ENCODE results near the gene ANAPC15. TPM values are rescaled to one million over a fixed set of nuclear protein-coding genes. Genes with fewer than 3 reads are reported as not detected.
A peak's percentile ranks its signal among the peaks of the same experiment; 100 is the strongest.

ANAPC15 gene
- total RNA-seq, 1 donor: 24.5 TPM

GRCh38 chr11:72124046-72124445 is 11.6 kb upstream of the ANAPC15 start:
- TF ChIP-seq, protein P1, sequence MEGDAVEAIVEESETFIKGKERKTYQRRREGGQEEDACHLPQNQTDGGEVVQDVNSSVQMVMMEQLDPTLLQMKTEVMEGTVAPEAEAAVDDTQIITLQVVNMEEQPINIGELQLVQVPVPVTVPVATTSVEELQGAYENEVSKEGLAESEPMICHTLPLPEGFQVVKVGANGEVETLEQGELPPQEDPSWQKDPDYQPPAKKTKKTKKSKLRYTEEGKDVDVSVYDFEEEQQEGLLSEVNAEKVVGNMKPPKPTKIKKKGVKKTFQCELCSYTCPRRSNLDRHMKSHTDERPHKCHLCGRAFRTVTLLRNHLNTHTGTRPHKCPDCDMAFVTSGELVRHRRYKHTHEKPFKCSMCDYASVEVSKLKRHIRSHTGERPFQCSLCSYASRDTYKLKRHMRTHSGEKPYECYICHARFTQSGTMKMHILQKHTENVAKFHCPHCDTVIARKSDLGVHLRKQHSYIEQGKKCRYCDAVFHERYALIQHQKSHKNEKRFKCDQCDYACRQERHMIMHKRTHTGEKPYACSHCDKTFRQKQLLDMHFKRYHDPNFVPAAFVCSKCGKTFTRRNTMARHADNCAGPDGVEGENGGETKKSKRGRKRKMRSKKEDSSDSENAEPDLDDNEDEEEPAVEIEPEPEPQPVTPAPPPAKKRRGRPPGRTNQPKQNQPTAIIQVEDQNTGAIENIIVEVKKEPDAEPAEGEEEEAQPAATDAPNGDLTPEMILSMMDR (IDR thresholded peaks at IDR 0.05; ENCODE audit: insufficient read depth, low read length): no peak
- no peak for DNase-seq (ENCODE audit: low read depth)
- no peak overlapping the region for H3K4me3 ChIP-seq (ENCODE audit: low read depth, low read length)

- peak; percentile 58 for DNase-seq (ENCODE audit: low read depth)
- TF ChIP-seq, protein P1 (IDR thresholded peaks at IDR 0.05; ENCODE audit: insufficient read depth, low read length): no peak
Observed at GRCh38 chr11:72123117-72123653, 10.7 kb upstream of the ANAPC15 start.

GRCh38 chr11:72122607-72123006 is 10.1 kb upstream of the ANAPC15 start:
- TF ChIP-seq, protein P1 (IDR thresholded peaks at IDR 0.05; ENCODE audit: insufficient read depth, low read length): no peak
- no peak for DNase-seq (ENCODE audit: low read depth)
- H3K4me3 ChIP-seq (ENCODE audit: low read depth, low read length): no peak overlapping the region

More at GRCh38 chr11:72123117-72123653, 10.7 kb upstream of the ANAPC15 start:
- no peak overlapping the region for H3K4me3 ChIP-seq (ENCODE audit: low read depth, low read length)

- DNase-seq (ENCODE audit: low read depth): no peak
- no peak overlapping the region for H3K4me3 ChIP-seq (ENCODE audit: low read depth, low read length)
- TF ChIP-seq, protein P1 (IDR thresholded peaks at IDR 0.05; ENCODE audit: insufficient read depth, low read length): no peak
Observed at GRCh38 chr11:72120930-72121329, 8.4 kb upstream of the ANAPC15 start.

- TF ChIP-seq, protein P1 (IDR thresholded peaks at IDR 0.05; ENCODE audit: insufficient read depth, low read length): no peak
- H3K4me3 ChIP-seq (ENCODE audit: low read depth, low read length): no peak overlapping the region
- DNase-seq (ENCODE audit: low read depth): no peak
Observed at GRCh38 chr11:72119198-72119597, 6.7 kb upstream of the ANAPC15 start.

- TF ChIP-seq, protein P1 (IDR thresholded peaks at IDR 0.05; ENCODE audit: insufficient read depth, low read length): no peak
- no peak overlapping the region for H3K4me3 ChIP-seq (ENCODE audit: low read depth, low read length)
- no peak for DNase-seq (ENCODE audit: low read depth)
Observed at GRCh38 chr11:72116019-72116755, 3.7 kb upstream of the ANAPC15 start.

Data from fibroblast of the aortic adventitia (primary cell).